ENCODE measurements around the gene DDR1.
A peak's percentile ranks its signal among the peaks of the same experiment; 100 is the strongest.

Gene DDR1

DNA sequence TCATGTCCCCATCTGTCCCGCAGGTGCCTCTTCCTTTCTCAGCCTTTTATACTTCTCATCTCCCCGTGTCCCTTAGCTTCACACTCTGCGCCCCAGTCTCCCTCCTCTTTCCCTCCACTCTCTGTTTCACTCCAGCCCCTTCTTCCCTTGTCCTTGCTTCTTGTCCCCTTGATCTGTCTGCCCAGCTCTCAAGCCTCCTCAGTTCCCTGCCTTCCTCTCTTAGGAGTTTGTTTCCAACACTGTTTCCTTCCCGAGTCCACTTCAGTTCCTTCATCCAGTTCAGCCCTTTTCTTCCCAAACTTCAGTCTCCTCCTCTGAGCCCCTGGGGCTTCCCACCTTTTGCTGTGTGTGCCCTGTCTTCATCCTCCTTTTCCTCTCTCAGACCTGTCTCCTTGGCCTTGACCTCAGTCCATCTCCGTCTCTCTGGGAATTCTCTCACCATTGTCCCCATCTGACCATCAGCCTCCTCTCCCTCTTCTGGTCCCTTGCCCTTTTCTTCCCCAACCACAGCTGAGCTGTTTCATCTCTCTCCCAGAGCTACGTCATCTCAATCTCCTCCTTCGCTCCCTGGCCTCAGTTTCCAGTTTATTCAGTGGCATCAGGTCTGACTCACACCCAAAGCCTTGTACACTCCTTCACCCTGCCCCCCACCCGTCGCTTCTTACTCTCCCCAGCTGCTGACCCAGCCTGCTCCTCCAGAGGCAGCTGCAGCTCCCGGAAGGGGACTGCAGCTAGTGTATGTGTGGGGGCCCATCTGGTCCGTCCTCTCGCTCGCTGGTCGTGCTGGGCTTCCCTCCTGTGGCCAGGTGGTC is 2.7 kb upstream of the DDR1 start:
- DNase-seq: no peak

DNA sequence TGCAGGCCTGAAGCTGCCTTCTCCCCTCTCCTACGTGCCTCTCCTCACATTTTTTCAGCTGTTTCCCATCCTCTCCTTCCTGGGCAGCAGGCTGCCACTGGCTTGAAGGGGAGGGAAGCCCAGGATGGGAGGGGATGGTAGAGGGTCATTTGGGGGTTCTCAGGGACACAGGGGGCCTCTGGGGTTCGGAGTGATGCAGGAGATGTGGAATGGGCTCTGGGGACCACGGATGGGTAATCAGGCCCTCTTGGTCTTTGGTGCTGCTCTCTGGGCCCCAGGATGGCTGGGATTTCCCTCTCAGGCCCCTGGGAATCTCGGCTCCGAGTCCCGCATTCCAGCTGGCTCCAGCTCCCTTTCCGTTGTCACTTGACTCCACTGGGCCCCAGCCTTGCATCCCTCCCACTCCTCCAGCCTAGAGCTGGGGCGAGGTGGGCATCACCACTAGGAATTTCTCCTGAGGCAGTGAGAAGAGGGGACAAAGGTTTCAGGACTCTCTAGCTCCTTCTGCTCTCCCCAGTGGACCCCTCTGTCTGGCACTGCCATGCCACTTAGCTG is 2.0 kb upstream of the DDR1 start:
- no peak for DNase-seq

DNA sequence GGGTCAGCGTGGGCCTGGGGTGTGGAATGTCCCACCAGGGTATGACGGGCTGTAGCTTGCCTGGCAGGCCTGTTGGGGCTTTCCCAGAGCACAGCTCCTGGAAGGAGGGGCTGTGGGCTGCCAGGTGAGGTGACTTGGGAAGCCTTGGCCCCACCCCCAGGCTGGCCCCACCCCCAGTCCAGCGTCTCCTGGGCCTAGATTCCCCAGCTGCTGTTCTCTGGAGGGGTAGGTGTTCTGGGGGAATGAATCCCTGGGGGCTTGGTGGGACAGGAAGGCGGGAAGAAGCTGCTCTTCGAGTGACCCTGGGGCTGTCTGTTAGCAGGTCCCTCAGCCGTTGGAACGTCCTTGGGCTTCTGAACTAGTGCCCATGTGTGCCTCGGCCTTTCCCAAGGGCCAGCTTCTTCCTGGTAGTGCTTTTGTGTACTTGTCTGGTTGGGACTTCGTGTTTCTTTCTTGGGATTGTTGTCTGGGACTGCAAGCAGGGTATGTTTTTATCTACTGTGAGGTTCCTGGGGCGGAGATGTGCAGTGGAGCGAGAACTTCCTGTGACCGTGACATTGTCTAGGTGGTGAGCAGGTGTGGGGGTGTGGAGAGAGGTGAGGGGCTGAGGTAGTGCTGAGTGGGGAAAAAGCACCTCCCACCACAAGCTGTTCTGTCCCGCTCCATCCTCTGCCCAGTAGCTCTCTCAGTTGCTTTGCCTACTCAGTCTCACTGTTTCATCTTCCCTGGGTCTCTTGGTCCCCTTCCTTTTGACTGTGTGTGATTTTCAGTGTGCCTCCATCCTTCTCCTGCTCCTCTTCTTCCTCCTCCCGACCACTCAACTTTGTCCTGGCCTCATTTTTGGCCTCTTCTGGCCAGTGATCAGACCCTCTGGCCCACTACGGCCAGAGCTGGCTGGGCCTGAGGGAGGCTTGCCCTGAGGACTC is 1.3 kb upstream of the DDR1 start:
- peak; percentile 69 for DNase-seq

GRCh38 chr6:30884521-30885480 is 482 bp downstream of the DDR1 start:
- no peak for DNase-seq

DNA sequence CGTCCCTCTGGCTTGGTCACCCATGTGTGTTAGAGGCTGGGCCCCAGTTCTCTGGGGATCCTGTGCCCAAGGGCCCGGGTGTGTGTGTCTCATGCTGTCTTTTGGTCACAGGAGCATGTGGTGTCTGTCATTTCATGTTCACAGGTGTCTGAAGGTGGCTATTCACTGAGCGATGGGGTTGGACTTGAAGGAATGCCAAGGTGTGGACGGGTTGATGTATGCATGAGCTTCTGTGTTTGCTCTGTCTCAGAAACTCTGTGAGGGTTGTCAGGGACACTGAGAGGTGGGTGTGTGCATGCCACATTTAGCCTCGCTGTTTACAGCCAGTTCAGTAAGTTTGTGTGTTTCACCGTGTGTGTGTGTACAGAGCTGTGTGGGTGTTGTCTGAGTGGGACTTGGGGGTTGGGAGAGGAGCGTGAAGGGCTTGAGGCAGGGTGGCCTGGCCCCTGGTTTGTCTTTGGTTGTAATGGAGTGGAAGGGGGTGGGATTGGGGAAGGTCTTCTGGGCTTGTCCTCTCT is 1.2 kb downstream of the DDR1 start:
- no peak for DNase-seq

DNA sequence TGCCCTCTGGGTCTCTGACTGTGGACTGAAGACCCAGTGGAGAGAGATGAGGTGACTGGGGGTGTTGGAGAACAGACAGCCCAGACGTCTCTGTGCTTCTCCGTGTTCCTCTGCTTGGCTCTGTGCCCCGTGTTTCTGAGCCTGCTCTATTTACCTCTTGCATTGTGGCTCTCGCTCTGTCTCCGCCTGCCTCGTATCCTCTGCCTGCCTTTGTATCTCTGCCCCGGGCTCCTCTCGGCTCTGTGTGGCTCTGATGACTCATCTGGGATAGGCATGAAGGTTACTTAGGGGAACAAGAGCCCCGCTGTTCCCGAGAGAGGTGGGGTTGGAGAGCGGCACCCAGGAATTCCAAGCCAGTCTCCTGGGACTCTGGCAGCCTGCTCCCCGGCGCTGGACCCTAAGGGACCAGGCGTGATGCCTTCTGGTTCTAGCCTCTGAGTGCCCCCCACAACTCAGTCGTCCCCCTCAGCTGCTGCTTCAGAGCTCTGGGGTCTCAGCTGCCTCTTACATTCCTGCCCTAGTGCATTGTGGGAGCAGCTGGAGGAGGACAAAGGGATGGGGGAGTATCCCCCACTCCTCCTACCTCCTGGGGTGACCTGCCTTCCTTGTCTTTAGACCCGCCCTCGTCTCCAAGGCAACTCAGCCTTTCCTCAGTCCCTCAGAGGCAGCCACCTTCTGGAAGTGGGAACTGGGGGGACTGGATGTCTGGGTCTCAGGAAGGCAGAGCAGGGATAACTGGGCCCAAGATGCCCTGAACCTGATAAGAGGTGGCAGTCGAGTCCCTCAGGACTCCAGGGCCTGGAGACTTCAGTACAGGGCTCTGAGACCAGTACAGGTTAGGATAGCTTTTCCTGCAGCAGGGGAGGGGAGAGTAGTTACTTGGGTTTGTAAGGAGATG is 1.9 kb downstream of the DDR1 start:
- no peak for DNase-seq

GRCh38 chr6:30886897-30887255 is 2.6 kb downstream of the DDR1 start:
- DNase-seq: no peak

DNA sequence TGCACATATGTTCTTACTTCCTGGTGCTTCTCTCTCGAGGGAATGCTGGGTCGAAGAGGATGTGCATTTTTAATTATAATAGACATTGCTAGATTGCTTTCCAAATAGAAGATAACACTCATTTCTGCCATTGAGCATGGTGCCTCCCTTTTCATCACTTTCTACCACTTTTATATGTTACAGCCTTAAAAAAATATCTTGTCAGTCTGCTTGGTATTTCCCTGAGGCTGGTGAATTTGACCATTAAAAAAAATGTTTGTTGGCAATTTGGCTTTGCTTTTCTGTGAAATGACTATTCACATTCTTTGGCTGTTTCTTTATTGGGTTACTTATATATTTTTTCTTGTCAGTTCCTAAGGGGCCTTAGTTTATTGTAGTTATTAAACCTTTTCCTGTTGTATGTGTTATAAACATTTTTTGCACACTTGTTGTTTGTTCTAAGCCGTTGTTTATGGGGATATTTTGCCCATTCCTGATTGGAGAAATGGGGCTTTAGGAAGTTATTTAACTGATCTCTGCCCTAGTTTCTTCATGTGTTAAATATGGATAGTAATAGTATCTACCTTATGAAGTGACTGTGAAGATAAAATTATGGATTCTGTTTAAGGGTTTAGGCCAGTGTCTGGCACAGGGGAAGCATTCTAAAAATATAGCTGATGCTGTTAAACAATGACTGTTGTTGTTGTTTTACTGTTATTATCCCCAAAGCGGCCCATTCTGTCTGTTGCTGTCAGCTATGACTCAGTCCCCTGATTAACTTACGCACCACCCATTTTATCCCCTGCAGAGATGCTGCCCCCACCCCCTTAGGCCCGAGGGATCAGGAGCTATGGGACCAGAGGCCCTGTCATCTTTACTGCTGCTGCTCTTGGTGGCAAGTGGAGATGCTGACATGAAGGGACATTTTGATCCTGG is 3.8 kb downstream of the DDR1 start:
- no peak for DNase-seq

DNA sequence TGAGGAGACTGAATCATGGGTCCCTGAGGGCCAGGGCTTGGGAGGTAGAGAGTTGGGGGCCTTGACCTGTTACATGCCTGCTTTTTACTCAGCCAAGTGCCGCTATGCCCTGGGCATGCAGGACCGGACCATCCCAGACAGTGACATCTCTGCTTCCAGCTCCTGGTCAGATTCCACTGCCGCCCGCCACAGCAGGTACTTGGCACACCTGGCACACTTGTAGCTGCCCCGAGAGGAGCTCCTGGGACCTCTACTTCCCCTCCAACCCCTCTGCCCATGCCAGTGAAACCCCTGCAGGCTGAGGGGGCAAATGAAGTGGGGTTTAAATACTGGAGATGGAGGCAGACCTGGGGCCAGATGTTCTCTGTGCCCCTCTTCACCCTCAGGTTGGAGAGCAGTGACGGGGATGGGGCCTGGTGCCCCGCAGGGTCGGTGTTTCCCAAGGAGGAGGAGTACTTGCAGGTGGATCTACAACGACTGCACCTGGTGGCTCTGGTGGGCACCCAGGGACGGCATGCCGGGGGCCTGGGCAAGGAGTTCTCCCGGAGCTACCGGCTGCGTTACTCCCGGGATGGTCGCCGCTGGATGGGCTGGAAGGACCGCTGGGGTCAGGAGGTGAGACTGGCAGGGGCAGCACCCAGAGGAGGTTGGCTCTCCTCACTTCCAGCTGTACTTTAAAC is 4.6 kb downstream of the DDR1 start:
- DNase-seq: no peak

- no peak for DNase-seq
These were observed 5.2 kb downstream of the DDR1 start for GRCh38 chr6:30889496-30889885.

DNA sequence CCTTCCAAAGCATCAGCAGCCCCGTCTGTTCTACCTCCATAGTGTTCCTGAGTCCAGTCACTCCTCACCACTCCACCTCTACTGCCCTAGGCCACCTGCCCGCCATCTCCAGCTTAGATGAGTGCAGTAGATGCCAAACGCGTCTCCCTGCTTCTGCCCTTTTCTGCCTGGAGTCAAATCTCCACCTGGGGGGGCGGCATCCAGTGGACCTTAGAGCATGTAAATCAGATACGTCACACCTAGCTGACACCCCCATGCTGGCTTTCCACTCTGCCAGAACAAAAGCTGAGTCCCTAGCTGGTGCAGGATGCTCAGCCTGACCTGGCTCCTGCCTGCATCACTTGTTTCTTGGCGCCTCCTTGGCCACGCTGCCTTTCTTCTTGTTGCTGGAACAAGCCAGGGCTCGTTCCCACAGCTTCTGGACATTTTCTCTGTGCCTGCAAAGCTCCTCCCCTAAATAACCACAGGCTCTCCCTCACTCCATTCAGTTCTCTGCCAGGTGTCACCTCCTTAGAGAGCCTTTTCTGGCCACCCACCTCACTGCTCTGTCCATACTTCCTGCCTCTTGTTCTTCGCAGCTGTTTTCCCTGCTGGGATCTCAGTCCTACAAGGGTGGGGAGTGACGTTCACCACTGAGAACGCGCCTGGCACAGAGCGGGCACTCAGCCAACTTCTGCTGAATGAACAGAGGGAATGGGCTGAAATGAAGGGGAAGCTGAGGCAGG is 5.8 kb downstream of the DDR1 start:
- no peak for DNase-seq

DNA sequence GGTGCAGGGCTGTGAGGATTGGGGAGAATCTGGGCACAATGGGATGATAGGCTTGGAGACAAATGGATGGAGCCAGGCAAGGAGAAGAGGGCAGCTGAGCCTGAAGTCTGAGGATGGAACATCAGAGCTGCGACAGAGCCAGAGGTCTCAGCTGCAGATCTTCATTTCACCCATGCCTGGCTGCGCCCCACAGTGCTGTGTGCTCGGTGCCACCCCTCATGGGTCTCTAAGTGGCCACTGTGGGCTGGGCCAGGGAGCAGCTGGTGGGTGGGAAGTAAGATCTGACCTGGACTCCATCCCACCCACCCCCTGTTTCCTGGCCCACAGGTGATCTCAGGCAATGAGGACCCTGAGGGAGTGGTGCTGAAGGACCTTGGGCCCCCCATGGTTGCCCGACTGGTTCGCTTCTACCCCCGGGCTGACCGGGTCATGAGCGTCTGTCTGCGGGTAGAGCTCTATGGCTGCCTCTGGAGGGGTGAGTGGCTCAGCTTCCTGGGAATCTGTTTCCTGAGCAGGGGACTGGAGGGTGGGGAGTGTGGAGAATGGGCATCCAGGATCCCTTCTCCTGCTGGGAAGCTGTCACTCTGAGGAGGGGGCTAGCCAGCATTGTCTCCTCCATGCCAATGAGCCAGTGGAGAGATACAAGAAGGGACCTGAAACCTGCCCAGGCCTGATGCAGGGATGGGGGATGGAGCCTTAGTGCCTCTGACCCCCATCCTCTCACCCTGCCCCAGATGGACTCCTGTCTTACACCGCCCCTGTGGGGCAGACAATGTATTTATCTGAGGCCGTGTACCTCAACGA is 6.5 kb downstream of the DDR1 start:
- no peak for DNase-seq

- no peak for DNase-seq
These were observed 7.1 kb downstream of the DDR1 start for GRCh38 chr6:30891450-30891723.

DNA sequence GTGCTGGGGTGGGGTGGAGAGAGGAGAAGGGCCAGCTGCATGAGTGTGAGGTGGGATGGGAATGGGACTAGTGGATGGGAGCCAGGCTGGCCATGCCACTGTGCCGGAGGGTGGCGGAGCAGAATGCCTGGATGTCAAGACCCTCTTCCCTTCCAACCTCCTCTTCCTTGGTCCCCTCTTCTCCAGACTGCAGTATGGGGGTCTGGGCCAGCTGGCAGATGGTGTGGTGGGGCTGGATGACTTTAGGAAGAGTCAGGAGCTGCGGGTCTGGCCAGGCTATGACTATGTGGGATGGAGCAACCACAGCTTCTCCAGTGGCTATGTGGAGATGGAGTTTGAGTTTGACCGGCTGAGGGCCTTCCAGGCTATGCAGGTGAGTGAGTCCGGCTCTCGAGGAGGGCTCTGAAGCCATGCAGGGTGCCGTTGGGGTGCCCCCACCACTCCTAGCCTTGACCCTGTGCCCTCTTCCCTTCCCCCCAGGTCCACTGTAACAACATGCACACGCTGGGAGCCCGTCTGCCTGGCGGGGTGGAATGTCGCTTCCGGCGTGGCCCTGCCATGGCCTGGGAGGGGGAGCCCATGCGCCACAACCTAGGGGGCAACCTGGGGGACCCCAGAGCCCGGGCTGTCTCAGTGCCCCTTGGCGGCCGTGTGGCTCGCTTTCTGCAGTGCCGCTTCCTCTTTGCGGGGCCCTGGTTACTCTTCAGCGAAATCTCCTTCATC is 7.7 kb downstream of the DDR1 start:
- no peak for DNase-seq

- no peak for DNase-seq
These were observed 8.8 kb downstream of the DDR1 start for GRCh38 chr6:30893001-30893591.

DNA sequence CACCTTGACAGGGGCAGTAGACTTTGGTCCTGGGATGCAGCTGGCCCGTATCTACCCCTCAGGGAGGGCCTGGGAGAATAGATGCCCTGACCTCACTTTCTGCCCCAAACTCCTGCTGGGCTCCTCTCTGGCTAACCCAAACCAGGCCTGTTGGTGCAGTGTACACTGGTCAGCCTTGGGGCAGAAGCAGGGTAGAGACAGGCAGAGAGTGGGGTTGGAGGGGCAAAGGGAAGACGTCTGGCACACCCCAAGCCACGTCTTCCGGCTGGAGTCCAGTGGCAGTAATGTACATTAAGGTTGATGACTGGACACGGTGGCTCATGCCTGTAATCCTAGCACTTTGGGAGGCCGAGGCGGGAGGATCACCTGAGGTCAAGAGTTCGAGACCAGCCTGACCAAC is 9.3 kb downstream of the DDR1 start:
- no peak for DNase-seq

DNA sequence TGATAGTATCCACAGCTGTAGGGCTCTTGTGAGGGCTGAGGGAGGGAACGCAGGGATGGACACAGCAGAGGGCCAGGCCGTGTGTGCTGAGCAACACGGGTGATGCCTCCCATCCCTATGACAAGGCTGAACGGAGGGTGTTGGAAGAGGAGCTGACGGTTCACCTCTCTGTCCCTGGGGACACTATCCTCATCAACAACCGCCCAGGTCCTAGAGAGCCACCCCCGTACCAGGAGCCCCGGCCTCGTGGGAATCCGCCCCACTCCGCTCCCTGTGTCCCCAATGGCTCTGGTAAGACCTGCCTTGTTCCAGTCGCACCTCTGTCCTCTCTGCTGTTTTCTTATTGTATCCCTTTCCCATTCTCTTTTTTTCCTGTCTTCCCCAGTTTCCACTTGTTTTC is 10.1 kb downstream of the DDR1 start:
- no peak for DNase-seq
